SU-DHL-6 (cell line): ENCODE measurements around the gene DNAJC12.
A peak's percentile ranks its signal among the peaks of the same experiment; 100 is the strongest.

ENCODE experiments used
- H2AFZ ChIP-seq: fragments of 200-600 bp; sonication (generic); 2 replicates; pipeline ENCODE4 v1.6.1; 2014; ENCODE audit warnings: low read depth, mild to moderate bottlenecking, moderate library complexity, mixed read lengths, antibody characterized with exemption, low read length; ENCODE audit not compliant: severe bottlenecking
- H3F3A ChIP-seq: fragments of 200-600 bp; shearing (Covaris generic); 2 replicates; pipeline ENCODE4 v1.6.0; 2016; ENCODE audit warnings: antibody characterized with exemption, mild to moderate bottlenecking; ENCODE audit not compliant: insufficient read depth
- H3K27ac ChIP-seq: fragments of 200-600 bp; sonication (generic); 2 replicates; pipeline ENCODE4 v1.5.1; 2016; ENCODE audit warnings: low read depth, mild to moderate bottlenecking, low read length, moderate library complexity, mixed read lengths
- H3K27me3 ChIP-seq: fragments of 200-600 bp; sonication (generic), shearing (Covaris generic); 2 replicates; pipeline ENCODE4 v1.6.0; 2014; ENCODE audit warnings: mild to moderate bottlenecking, low read length
- H3K36me3 ChIP-seq: fragments of 200-600 bp; sonication (generic); 2 replicates; pipeline ENCODE4 v1.6.1; 2014; ENCODE audit warnings: mild to moderate bottlenecking, low read length, mixed read lengths
- H3K4me2 ChIP-seq: fragments of 300-600, 200-600 bp; shearing (Covaris generic), sonication (generic); 2 replicates; pipeline ENCODE4 v1.6.0; 2014; ENCODE audit warnings: low read length, low read depth, mild to moderate bottlenecking; ENCODE audit not compliant: poor library complexity, severe bottlenecking
- H3K4me3 ChIP-seq: fragments of 200-600 bp; sonication (generic); 2 replicates; pipeline ENCODE4 v1.5.1; 2014; ENCODE audit warnings: antibody characterized with exemption, low read length, mild to moderate bottlenecking, mixed read lengths; ENCODE audit not compliant: insufficient read depth, poor library complexity, severe bottlenecking
- H3K79me2 ChIP-seq: fragments of 200-600 bp; sonication (generic); 2 replicates; pipeline ENCODE4 v1.6.1; 2014; ENCODE audit warnings: mild to moderate bottlenecking, low read length, moderate library complexity; ENCODE audit not compliant: insufficient read depth
- H3K9ac ChIP-seq: fragments of 200-600 bp; sonication (generic); 2 replicates; pipeline ENCODE4 v1.7.0; 2014; ENCODE audit warnings: mild to moderate bottlenecking, low read length
- H3K9me2 ChIP-seq: fragments of 200-600 bp; sonication (generic); replicated peaks from 2 replicates; pipeline ENCODE4 v1.6.1; 2014; ENCODE audit warnings: low read length; ENCODE audit not compliant: insufficient read depth
- H3K9me3 ChIP-seq: fragments of 200-600 bp; sonication (generic); 2 replicates; pipeline ENCODE4 v1.6.1; 2014; ENCODE audit warnings: low read length, mixed read lengths; ENCODE audit not compliant: insufficient read depth
- H4K20me1 ChIP-seq: fragments of 200-600 bp; sonication (generic); 2 replicates; pipeline ENCODE4 v1.6.1; 2014; ENCODE audit warnings: low read depth, mild to moderate bottlenecking, antibody characterized with exemption, low read length, moderate library complexity, mixed read lengths
- CTCF ChIP-seq: fragments of 200-600 bp; sonication (generic); IDR thresholded peaks from one replicate; pipeline ENCODE4 v1.5.1; 2017; ENCODE audit warnings: antibody characterized with exemption, mild to moderate bottlenecking, low read length, moderate library complexity; ENCODE audit not compliant: insufficient read depth, poor library complexity, severe bottlenecking
- EZH2phosphoT487 ChIP-seq: fragments of 200-600 bp; sonication (generic), shearing (Covaris generic); conservative IDR thresholded peaks from 2 replicates; pipeline ENCODE4 v1.6.1; 2018; ENCODE audit warnings: mild to moderate bottlenecking, antibody characterized with exemption, low read length, moderate library complexity, mixed read lengths

DNAJC12 gene

GRCh38 chr10:67775279-67775678 lies 62.7 kb downstream of the DNAJC12 start:
- no peak overlapping the region for H3K4me2 ChIP-seq
- H3K9me3 ChIP-seq = no peaks in the 10 kb centered on the region
- H3K9me2 ChIP-seq = no peaks in the 10 kb centered on the region
- no peak overlapping the region for H2AFZ ChIP-seq
- H4K20me1 ChIP-seq = no peaks in the 10 kb centered on the region
- H3K79me2 ChIP-seq = no peaks in the 10 kb centered on the region
- H3F3A ChIP-seq = peaks cover 14% of the 10 kb centered on the region
- H3K36me3 ChIP-seq = no peaks in the 10 kb centered on the region
- H3K9ac ChIP-seq = no peak overlapping the region
- no peaks in the 10 kb centered on the region for H3K27me3 ChIP-seq
- no peak overlapping the region for H3K27ac ChIP-seq
- TF ChIP-seq CTCF = no peak
- TF ChIP-seq EZH2phosphoT487 = no peak
- H3K4me3 ChIP-seq = no peak overlapping the region

DNA sequence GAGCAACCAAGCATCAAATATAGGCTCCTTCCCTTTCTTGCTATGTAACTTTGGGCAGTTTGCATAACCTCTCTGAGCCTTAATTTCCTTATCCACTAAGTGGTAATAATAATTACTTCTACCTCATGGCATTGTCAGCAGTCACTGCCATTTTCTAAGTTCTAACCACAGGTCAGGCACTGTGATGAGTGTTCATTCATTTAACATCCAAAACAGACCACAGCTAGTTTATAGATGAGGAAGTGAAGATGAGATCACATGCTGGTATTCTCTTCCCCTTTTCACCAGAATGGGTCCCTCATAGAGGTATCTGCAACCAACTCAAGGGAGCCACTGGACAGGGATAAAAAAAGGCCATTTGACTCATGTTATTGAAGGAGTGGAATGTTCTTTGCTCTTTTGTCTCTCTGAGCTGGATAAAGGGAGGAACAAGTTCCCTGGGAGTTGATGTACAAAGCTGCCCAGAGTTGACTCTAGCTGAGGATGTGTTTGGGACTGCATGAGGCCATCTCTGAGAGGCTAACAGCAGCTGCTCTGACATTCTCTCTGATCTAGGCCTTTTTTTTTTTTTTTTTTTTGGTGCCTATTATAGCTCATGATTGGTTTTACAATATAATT lies 65.0 kb downstream of the DNAJC12 start:
- Histone ChIP-seq H3K27me3 (no peaks in the 10 kb centered on the region), H3K27ac (peak overlapping the region; percentile 85), H3K9me3 (no peaks in the 10 kb centered on the region), H3K9me2 (no peaks in the 10 kb centered on the region), H3K36me3 (no peaks in the 10 kb centered on the region), H3K4me2 (peak overlapping the region; percentile 44), H3K9ac (peak overlapping the region; percentile 26; the same call in 1 of the 2 replicates), H4K20me1 (no peaks in the 10 kb centered on the region), H2AFZ (peak overlapping the region; percentile 97), H3K79me2 (no peaks in the 10 kb centered on the region), H3K4me3 (no peak overlapping the region), H3F3A (peaks cover 14% of the 10 kb centered on the region)
- TF ChIP-seq EZH2phosphoT487 = no peak
- no peak for TF ChIP-seq CTCF

- Histone ChIP-seq H3K4me3 (no peak overlapping the region), H3K9ac (0 out of 2 replicates have a peak overlapping the region, but pooled peaks have one; percentile 26), H3K27ac (peak overlapping the region; percentile 85), H3F3A (peaks cover 14% of the 10 kb centered on the region), H3K4me2 (no peak overlapping the region), H3K79me2 (no peaks in the 10 kb centered on the region), H4K20me1 (no peaks in the 10 kb centered on the region), H2AFZ (peak overlapping the region; percentile 97), H3K9me3 (no peaks in the 10 kb centered on the region), H3K27me3 (no peaks in the 10 kb centered on the region), H3K36me3 (no peaks in the 10 kb centered on the region), H3K9me2 (no peaks in the 10 kb centered on the region)
- TF ChIP-seq CTCF (no peak), EZH2phosphoT487 (no peak)
Observed at GRCh38 chr10:67772151-67772550, 65.8 kb downstream of the DNAJC12 start.
